AG20443 (cell line): ENCODE data around the gene NBEA.
"Not testable (repeated sequence)": the region's sequence is repeated elsewhere in the genome, so short reads cannot be mapped to it uniquely, and the experiment has no call there.

Experiments
- DNase-seq: peaks from one replicate; pipeline ENCODE4 v3.0.0; 2012; ENCODE audit warnings: low spot score, mixed read lengths

Gene NBEA

DNA sequence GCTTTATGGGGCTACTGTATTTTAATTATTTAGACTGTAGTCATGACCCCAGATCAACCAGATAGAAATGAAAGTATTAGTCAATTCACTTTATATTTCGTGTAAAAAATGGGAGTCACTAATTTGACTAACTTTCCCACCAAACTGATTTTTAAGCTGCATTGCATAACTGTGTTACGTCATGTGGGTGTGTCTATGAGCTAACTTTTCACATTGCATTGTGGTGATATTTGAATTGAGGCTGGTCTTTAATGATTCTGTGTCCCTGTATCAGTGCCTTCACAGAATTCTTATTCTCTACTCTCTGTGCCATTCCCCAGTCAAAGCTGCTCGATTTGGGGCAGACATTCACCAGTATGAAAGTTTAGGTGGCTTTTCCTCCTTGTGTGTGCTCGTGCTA lies 707.1 kb downstream of the NBEA start:
- DNase-seq = peak; percentile 37

DNA sequence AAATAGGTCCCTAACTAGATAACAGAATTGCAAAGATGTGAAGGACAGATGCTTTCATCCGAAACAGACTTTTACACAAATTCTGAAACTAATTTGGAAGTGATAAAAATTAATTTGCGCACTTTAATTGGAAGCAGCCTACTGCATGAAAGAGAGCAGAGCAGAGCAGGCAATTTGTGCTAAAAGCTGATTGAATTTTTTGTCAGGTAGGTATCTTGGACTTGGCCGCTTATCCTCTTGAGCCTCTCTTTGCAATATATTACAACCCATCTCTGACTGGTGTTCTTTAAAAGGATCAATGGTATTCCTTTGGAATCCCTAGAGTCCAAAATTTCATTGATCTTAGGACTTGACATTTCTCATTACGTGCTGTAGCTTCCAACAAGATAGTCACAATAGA lies 717.7 kb downstream of the NBEA start:
- DNase-seq = no peak

DNA sequence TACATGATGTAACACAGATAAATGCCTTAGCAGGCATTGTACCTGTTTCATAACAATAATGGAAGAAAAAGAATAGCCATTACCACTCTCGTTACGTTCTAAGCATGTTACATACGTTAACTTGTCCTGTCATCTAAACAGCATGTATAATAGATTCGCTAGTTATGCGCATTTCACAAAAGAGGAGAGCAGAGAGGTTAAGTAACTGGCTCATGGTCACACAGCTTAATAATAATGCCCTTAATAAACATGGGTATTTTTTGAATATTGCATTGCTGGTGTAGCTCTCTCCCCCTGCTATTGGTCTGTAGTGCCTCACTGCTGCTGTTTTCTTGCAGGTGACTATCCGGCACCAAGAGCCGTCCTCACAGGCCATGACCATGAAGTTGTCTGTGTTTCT lies 722.7 kb downstream of the NBEA start:
- no peak for DNase-seq

DNA sequence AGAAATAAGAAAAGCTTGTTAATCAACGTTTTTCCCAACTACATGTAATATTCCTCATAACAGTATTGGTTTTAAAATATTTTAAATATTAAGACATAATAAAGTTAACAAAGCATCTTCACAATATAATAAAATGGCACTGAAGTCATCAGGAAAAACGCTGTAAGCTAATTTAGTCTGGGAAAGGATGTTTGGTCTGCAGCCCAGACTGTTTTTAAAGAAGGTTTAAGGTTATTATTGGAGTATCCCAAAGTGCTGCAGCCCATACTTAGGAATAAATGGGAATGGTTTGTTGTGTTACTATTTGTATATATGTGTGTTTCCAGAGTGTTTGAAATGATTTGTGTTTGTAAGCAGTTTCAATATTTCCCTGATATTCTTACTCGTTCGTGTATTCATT lies 727.3 kb downstream of the NBEA start:
- DNase-seq = no peak

DNA sequence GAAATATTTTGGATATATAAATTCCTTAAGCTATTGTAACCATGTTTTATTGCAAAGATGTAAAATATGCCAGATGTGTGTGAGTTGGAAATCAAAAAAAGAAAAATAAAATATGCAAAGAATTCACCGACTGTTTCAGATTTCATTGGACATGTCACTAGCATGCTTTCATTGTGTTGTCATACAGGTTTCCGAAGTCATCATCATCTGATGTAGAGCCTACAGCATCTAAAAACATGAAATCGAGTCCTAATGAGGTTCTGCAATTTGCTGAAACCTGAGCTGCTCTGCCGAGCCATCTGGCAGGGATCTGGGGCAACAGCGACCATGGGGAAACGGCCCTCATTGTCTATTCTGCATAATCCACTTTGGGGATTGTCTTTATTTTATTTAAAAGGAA lies 730.5 kb downstream of the NBEA start:
- DNase-seq = peak; percentile 68

- DNase-seq = no peak
Observed at GRCh38 chr13:35675651-35676050, 733.6 kb downstream of the NBEA start.

DNA sequence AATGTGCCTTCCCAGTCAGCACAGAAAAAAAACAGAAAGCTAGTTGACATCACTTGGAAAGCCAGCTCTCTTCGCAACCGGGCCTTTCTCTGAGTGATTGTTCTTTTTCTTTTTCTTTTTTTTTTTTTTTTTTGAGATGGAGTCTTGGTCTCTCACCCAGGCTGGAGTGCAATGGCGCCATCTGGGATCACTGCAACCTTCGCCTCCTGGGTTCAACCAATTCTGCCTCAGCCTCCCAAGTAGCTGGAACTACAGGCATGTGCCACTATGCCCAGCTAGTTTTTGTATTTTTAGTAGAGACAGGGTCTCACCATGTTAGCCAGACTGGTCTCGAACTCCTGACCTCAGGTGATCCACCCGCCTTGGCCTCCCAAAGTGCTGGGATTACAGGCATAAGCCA lies 735.8 kb downstream of the NBEA start:
- not testable (repeated sequence) for DNase-seq

DNA sequence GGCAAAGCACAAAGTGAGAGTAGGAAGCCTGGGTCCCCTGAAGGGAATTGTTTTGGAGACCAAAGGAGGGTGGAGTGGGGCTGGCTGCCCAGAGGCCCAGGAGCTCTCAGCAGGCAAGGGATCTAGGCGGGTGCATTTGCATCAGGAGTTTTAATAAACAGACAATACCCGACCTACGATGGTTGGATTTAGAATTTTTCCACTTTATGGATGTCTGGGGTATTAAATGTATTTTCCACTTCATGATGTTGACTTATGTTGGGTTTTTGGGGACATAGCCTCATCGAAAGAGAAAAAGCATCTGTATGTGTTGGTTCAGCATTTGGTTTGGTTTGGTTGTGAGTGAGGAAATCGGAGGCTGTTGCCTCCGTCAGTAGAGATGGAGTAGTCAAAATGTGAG lies 739.6 kb downstream of the NBEA start:
- DNase-seq = no peak

DNA sequence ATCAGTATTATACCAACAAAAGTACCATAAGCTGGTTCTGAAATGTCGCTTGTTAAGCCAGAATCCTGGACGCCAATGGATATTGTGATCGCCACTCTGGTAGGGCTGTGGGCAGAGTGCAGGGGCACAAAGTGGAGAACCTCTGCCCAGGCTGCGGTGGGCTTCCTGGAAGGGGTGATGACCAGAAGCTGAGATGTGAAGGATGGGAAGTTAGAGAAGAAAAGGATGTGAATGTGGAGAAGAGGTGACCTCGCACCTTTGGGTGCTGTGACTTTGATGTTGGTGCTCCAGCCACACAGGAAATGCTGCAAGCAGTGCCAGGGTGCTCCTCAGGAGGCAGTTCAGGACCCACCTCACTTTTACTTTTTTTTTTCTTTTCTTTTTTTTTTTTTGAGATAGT lies 742.4 kb downstream of the NBEA start:
- no peak for DNase-seq

DNA sequence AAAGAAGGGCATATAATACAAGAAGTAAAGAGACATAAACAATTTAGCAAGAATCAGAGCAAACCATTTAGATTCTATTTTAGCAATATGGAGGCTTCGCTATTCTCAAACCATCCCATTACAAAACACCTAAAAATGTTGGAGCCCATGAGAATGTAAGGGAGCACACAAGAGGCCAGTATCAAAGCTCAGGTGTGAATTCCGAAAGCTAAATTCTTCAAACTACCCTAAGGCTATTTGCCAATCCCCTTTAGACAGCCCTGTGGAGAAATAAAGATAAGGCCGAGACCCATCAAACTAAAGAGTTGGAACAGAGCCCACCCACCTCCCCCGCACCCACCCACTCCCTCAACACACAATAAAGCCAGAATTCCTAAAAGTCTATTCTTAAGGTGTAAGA lies 745.3 kb downstream of the NBEA start:
- DNase-seq = no peak

DNA sequence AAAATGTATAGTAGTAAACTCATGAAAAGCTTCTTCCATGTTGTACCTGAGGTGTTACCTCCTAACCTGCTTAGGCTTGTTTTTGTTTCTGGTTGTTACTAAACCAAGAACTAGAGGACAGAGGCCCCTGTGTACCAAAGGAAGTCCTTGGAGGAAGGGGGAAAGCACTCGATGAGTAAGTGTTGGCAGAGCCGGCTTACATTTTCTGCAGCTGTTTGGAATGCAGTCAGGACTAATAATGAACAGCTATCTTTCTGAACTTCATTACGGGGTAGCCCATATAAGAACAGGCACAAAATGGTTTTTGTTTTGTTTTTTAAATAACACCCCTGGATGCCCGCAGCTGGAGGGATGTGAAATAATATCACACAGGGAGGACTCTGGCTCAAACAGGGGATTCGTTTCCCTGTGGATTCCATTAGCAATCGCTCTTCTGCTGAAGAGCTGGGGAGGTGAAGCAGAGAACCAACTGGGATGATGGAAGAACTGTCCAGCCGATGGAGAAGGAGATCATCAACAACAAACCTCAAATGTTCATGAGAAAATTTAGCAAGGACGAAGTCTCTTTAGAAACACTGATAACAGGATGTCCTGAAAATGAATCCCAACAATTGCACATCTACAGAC lies 748.6 kb downstream of the NBEA start:
- peak; percentile 68 for DNase-seq

- DNase-seq = no peak
Observed at GRCh38 chr13:35693134-35693784, 751.2 kb downstream of the NBEA start.

DNA sequence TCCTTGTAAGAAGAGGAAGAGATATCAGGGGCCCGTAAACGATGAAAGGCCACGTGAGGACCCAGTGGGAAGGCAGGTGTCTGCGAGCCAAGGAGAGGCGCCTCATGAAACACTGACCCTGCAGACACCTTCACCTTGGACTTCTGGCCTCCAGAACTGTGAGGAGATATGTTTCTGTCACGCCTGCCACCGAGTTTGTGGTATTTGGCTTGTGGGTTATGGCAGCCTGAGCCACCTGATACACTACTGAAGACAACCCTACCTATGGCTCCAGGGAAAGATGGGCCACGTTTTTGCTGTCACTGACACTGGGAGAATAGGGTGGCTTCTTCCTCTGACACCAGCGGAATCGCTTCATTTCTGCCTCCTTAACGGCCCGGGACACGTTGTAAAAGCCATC lies 752.0 kb downstream of the NBEA start:
- DNase-seq = no peak

GRCh38 chr13:35694549-35695447 lies 752.7 kb downstream of the NBEA start:
- DNase-seq = no peak

- no peak for DNase-seq
Observed at GRCh38 chr13:35695448-35695770, 753.3 kb downstream of the NBEA start.

GRCh38 chr13:35697186-35697730 lies 755.2 kb downstream of the NBEA start:
- peak; percentile 32 for DNase-seq

GRCh38 chr13:35698911-35699576 lies 757.0 kb downstream of the NBEA start:
- peak; percentile 61 for DNase-seq

- DNase-seq = peak; percentile 42
Observed at GRCh38 chr13:35699825-35700510, 757.9 kb downstream of the NBEA start.

DNA sequence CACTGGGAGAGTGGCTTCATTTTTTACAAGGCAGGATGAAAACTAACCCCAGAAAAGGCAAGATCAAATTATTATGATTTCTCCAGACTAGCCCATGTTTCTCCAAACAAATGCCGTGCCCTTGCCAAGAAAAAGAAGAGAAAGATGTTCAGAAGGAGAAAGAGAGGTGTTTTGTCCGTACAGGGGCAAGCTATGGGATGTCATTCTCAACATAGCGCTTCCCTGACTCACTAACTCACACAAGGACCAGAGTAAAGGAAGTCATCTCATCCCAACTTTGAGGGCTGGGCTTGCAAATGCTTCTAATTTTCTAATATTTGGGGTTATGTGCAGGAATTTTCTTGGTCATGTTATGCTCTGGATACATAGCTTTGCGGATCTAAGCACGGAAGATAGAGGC lies 758.6 kb downstream of the NBEA start:
- peak; percentile 53 for DNase-seq

DNA sequence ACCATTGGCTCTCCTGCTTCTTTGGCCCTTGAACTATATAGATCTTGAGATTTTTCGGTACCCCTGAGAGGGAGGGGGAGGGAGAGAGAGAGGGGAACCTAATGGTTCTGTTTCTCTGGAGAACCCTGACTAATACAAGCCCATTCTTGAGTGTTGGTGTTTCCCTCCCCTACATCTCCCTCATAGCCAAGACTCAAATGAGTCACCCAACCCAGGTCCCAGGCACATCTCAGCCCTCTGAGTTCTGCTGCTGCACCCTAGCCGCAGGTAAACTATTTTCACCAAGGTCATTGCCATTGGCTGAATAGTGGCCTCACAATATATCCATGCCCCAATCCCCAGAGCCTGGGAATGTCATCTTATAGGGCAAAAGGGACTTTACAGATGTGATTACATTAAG lies 760.2 kb downstream of the NBEA start:
- DNase-seq = no peak

DNA sequence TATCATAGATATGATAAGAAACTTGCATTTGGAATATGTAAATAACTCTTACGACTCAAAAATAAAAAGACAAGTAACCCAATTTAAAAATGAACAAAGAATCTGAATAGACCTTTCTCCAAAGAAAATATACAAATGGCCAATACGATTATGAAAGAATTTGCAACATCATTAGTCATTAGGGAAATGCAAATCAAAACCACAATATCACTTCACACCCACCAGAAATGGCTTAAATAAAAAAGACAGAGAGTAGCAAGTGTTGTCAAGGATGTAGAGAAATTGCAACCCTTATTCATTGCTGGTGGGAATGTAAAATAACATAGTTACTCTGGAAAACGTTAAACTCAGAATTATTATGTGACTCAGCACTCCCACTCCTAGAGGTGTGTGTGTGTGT lies 761.0 kb downstream of the NBEA start:
- no peak for DNase-seq

DNA sequence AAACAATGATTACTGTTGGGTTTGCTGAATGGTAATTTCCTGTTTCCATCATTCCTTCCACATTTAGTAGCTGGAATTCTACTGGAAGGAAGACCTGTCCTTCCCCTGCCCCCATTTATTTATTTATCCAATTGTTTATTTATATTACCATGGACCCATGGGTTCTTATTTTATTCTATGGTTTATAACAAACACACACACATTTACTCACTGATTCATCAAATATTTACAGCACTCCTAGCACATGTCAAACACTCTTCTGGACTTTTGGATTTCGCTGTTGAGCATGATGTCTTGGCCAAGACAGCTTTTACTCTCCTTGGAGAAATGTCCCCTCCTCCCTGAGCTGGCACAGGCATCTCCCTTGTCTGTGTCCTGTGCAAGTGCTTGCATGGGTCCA lies 762.3 kb downstream of the NBEA start:
- DNase-seq = no peak
